Measurements from ENCODE around the gene CSRNP3.

Gene CSRNP3

DNA sequence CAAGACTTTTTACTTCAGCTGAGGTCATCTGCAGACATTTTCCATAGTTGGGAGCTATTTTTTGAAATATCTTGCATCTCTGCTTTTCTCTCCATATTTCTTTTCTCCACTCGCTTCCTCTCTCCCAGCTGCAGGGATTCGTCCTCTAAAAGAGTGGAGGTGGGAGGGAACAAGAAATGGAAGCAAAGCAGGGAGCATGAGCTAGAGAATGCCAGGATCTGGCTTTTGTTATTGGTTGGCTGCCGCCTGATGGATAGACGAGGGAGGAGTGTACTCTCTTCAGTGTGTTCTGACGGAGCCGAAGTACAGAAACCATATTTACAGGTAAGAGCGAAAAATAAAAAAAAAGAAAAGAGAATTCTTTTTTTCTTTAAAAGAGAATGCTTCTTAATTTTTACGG is at the start of gene CSRNP3:
CSRNP3 (plus strand) TSS at position 282 of the 400 bp plus-strand sequence. CDS start 125,368 bp downstream, outside the sequence.
- peak; percentile 46 for DNase-seq (ENCODE audit: low spot score)

DNA sequence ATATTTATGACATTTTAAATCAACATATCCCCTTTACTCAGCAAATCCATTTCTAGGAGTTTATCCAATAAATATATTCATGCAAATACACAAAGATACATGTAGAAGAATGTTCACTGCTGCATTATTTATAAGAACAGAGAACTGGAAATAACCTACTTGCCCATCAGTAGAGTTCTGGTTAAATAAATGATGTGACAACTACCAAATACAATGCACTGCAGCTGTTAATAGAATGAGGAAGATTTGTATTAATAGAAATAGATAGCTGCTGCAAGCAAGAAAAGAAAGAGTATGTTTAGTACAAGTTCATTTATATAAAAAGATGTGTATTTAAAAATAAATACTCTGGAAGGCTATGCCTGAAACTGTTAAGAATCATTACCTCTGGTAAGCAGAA is 49.3 kb upstream of the CSRNP3 start:
- no peak for DNase-seq (ENCODE audit: low spot score)

- DNase-seq (ENCODE audit: low spot score), result no peak
These were observed 46.4 kb upstream of the CSRNP3 start for GRCh38 chr2:165423081-165423480.

- DNase-seq (ENCODE audit: low spot score), result no peak
These were observed 43.9 kb upstream of the CSRNP3 start for GRCh38 chr2:165425556-165425955.

DNA sequence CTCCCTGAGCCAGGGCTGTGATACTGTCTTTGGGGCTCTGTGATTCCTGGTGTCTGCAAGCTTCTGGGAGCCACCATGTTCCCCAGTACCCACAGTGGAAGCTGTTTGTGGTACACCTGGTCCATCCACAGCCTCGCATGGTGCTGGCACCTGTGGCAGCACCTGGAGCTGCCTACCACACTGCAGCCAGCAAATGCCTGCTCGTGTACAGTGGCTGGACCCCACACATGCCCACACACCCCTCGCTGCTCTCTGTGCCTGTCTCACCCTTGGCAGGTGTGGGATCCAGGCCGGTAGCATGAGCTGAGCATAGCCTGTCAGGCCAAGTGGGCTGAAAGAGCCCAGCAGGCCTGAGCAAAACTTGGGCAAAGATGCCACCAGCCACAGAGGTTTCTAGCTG is 41.8 kb upstream of the CSRNP3 start:
- DNase-seq (ENCODE audit: low spot score), result no peak

- DNase-seq (ENCODE audit: low spot score), result no peak
These were observed 40.6 kb upstream of the CSRNP3 start for GRCh38 chr2:165428926-165429325.

DNA sequence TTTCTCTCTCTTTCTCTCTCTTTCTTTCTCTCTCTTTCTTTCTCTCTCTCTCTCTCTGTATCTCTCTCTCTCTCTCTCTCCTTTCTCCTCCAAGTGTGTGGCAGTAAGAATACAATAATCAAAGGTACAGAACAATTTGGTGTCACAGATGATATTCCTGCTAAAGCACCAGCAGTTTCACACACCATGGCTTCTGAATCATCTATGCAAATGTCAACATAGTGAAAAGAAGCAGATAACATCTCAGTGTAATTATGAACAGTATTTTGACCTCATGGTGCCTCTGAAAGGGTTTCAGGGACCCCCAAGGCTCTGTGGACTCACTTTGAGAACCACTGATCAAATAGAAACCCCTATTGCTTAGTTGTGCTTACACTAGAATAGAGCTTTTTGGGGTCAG is 38.5 kb upstream of the CSRNP3 start:
- no peak for DNase-seq (ENCODE audit: low spot score)

GRCh38 chr2:165432234-165432966 is 37.1 kb upstream of the CSRNP3 start:
- DNase-seq (ENCODE audit: low spot score), result no peak

- DNase-seq (ENCODE audit: low spot score), result no peak
These were observed 34.5 kb upstream of the CSRNP3 start for GRCh38 chr2:165434865-165435496.

- no peak for DNase-seq (ENCODE audit: low spot score)
These were observed 33.9 kb upstream of the CSRNP3 start for GRCh38 chr2:165435611-165436010.

DNA sequence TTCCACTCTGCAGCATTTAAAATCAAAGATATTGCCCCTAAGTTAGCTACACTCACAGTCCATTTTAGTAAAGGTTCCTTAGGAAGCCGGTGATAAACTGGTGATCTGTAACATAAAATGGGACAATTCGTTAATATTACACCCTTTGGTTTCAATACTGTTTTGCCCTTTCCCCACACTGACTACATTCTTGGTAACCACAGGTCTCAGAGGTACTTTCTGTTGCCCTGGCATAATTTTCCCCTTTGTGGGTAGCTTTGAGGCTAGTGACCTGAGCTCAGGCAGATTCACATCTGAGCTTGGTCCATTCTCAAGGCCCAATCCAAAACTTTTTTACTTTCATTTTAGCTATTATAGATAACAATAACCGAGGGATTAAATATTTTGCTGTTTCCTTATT is 32.9 kb upstream of the CSRNP3 start:
- DNase-seq (ENCODE audit: low spot score), result no peak

DNA sequence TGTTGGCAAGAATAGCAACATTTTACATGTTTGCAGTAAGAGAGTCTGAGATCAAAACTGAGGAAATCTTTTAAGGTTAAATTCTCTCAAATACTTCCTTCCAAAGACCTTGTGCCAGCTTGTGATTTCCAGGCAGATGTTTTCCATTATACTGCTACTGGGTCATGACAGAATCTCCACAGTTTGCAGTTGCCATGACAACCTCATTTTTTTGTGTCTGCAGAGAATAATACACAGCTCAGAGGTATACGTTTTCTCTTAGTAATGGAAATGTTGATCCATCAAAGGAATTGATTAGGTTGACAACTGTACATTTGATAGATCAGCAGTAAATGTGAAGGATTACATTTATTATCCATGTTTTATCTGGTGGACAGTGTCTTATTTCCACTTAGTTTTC is 29.1 kb upstream of the CSRNP3 start:
- DNase-seq (ENCODE audit: low spot score), result no peak

GRCh38 chr2:165443511-165443910 is 26.0 kb upstream of the CSRNP3 start:
- DNase-seq (ENCODE audit: low spot score), result peak; percentile 1

- no peak for DNase-seq (ENCODE audit: low spot score)
These were observed 21.1 kb upstream of the CSRNP3 start for GRCh38 chr2:165448406-165448805.

- DNase-seq (ENCODE audit: low spot score), result no peak
These were observed 19.3 kb upstream of the CSRNP3 start for GRCh38 chr2:165450156-165450555.

DNA sequence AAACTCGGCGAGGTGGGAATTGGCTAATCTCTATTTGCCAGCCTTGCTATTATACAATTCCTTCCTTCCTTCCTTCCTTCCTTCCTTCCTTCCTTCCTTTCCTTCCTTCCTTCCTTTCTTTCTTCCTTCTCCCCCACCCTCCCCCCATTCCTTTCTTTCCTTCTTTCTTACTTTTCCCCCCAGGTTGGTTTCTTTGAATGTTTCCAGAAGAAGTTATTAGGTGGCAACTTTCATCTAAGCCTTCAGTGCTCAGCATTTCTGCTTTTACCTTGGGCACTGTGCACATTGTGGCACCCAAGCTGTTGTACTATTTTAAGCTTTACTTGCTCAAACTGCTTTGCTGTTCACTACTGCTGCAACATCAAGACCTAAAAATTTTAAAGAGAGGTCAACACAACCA is 17.2 kb upstream of the CSRNP3 start:
- no peak for DNase-seq (ENCODE audit: low spot score)

- DNase-seq (ENCODE audit: low spot score), result no peak
These were observed 15.9 kb upstream of the CSRNP3 start for GRCh38 chr2:165453561-165454094.

DNA sequence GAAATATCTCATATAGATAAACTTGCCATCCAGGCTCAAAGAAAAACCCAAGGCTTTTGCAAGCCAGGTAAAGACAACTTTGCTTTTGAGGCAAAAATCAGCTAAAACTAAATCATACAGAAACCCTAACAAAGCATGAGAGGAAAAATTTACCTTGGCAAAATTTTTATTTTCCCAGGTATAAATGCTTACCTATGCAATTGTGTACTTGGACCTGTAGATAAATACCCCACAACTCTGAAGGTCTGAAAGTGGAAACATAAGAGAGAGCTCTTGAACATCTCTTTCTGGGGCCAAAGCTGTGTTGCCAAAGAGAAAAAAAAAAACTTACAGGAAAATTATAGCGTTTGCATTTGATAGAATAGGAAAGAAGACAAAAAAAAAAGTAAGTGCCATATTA is 14.6 kb upstream of the CSRNP3 start:
- DNase-seq (ENCODE audit: low spot score), result no peak

GRCh38 chr2:165456027-165456426 is 13.5 kb upstream of the CSRNP3 start:
- DNase-seq (ENCODE audit: low spot score), result no peak

DNA sequence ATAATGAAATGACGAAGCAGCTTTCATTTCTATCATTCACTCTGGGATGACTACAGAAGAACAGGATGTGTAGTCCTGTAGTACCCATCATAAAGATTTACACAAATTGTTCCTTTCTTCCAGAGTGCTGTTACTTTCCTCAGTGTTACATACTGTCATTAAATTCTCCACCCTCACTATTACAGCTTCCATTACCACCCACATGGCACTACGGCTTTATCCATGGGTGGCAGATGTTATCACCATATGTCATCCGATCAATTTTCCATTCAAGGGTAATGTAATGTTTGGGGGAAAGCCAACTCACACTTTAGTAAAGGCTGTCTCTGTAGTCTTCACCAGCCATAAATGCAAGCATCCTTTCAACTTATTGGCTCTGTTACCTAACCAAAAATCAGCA is 7.1 kb upstream of the CSRNP3 start:
- no peak for DNase-seq (ENCODE audit: low spot score)

DNA sequence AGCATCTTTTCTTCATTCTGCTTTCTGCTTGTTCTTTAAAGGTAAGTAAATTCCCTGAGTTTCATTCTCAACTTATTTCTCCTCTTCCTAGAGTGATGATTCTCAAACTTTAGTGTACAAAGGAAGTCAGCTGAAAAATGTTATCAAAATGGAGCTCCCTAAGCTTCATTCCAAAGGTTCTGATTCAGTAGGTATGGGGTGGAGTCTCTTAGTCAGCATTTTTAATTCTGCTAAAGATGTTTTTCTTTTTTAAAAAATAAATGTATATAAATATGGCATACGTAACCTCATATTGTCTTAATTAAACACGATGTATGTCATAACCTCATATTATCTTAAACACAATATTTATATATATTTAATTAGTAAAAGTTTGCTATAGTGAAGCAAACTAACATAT is 3.1 kb upstream of the CSRNP3 start:
- no peak for DNase-seq (ENCODE audit: low spot score)

DNA sequence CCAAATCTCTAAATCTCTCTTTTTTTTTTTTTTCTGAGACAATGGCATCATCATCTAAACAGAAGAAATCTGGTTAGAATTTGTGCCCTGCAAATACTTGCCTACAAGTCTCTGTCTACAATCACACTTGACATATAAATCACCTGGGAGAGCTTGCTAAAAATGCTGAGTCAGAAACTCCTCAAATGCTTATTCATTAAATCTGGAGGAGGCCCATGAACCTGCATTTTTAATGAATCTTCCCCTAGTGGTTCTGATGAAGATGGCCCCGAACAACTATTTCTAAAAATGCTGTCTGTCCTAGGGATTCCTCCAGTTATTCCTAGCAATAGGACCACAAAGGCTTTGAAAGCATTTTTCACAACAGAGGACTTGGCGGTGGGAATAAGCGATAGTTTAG is 1.6 kb upstream of the CSRNP3 start:
- DNase-seq (ENCODE audit: low spot score), result no peak

DNA sequence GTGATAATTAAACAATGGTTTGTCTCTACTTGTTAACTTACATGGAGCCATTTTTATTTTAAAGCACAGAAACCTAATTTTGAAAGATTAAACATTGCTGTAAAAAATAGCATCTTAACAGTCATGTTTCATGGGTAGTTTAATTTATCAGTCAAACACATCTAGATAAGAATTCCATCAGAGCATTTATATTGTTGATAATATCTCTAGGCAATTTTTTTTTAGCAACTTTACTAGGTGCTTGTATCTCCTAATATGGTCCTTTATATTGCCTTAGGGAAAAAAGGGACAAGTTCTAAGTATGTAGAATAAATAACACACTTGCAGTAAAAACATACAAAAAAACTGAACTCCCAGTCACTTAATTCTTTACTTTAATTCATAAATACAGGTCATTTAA is 863 bp downstream of the CSRNP3 start:
- no peak for DNase-seq (ENCODE audit: low spot score)
